ENCODE data around the gene GCNT1. TPM values are rescaled to one million over a fixed set of nuclear protein-coding genes. Genes with fewer than 3 reads are reported as not detected.
"Not testable (repeated sequence)": the region's sequence is repeated elsewhere in the genome, so short reads cannot be mapped to it uniquely, and the experiment has no call there.

The GCNT1 gene
- total RNA-seq, 1 experiment from 2014 or later: 0.28 TPM

- H3K4me3 ChIP-seq (ENCODE audit: low read depth in 2 of 2, low read length in 2 of 2): no peak overlapping the region
- no peaks in the 10 kb centered on the region for H3K36me3 ChIP-seq (ENCODE audit: control insufficient read depth, insufficient read depth, low read length)
- ATAC-seq: no peak
- BruUV-seq (replicated peaks): no TSS peak
- no peak for TF ChIP-seq SIN3A (IDR thresholded peaks at IDR 0.05; ENCODE audit: borderline replicate concordance, insufficient read depth, low read depth, low read length)
- no peak for TF ChIP-seq REST (IDR thresholded peaks at IDR 0.05; ENCODE audit: insufficient read depth in 1 of 2, low read depth in 2 of 2, low read length in 1 of 2)
- no peak for TF ChIP-seq POLR2AphosphoS5 (IDR thresholded peaks at IDR 0.05; ENCODE audit: low read depth, low read length)
- TF ChIP-seq TCF7L2 (IDR thresholded peaks at IDR 0.05; ENCODE audit: low read depth, low read length): no peak
- no peak for TF ChIP-seq CTCF (IDR thresholded peaks at IDR 0.05)
- no peaks in the 10 kb centered on the region for H3K27me3 ChIP-seq (ENCODE audit: control insufficient read depth, insufficient read depth, low read length)
- intact Hi-C loops (cut with micrococcal nuclease; ENCODE audit: unreplicated experiment): no loop called here
- H3K9me3 ChIP-seq (ENCODE audit: control insufficient read depth, insufficient read depth, low read depth, low read length): no peaks in the 10 kb centered on the region
- no peak overlapping the region for H3K27ac ChIP-seq (ENCODE audit: low read length)
- no peak for DNase-seq (ENCODE audit: low read depth, low spot score)
- no peaks in the 10 kb centered on the region for H3K4me1 ChIP-seq (ENCODE audit: control insufficient read depth, insufficient read depth, low read length)
- in situ Hi-C loops (cut with HindIII; ENCODE audit: low pct_unique_long_range_greater_than_20kb, low sequenced_read_pairs): no loop called here
- CTCF ChIA-PET: no interaction called here
- POLR2A ChIA-PET: no interaction called here
Observed at GRCh38 chr9:76490249-76490990, 31.4 kb downstream of the GCNT1 start.

GRCh38 chr9:76491056-76491455 is 32.1 kb downstream of the GCNT1 start:
- BruUV-seq (replicated peaks); POLR2A ChIA-PET; H3K27ac ChIP-seq (ENCODE audit: low read length); H3K36me3 ChIP-seq (ENCODE audit: control insufficient read depth, insufficient read depth, low read length); DNase-seq (ENCODE audit: low read depth, low spot score); CTCF ChIA-PET; intact Hi-C loops (cut with micrococcal nuclease; ENCODE audit: unreplicated experiment); H3K4me3 ChIP-seq (ENCODE audit: low read depth in 2 of 2, low read length in 2 of 2); ATAC-seq; H3K9me3 ChIP-seq (ENCODE audit: control insufficient read depth, insufficient read depth, low read depth, low read length); in situ Hi-C loops (cut with HindIII; ENCODE audit: low pct_unique_long_range_greater_than_20kb, low sequenced_read_pairs); H3K4me1 ChIP-seq (ENCODE audit: control insufficient read depth, insufficient read depth, low read length); H3K27me3 ChIP-seq (ENCODE audit: control insufficient read depth, insufficient read depth, low read length): not testable (repeated sequence)

GRCh38 chr9:76493496-76493895 is 34.5 kb downstream of the GCNT1 start:
- H3K9me3 ChIP-seq (ENCODE audit: control insufficient read depth, insufficient read depth, low read depth, low read length); CTCF ChIA-PET; H3K36me3 ChIP-seq (ENCODE audit: control insufficient read depth, insufficient read depth, low read length); H3K27ac ChIP-seq (ENCODE audit: low read length); H3K4me1 ChIP-seq (ENCODE audit: control insufficient read depth, insufficient read depth, low read length); DNase-seq (ENCODE audit: low read depth, low spot score); BruUV-seq (replicated peaks); POLR2A ChIA-PET; H3K27me3 ChIP-seq (ENCODE audit: control insufficient read depth, insufficient read depth, low read length); ATAC-seq; H3K4me3 ChIP-seq (ENCODE audit: low read depth in 2 of 2, low read length in 2 of 2); intact Hi-C loops (cut with micrococcal nuclease; ENCODE audit: unreplicated experiment); in situ Hi-C loops (cut with HindIII; ENCODE audit: low pct_unique_long_range_greater_than_20kb, low sequenced_read_pairs): not testable (repeated sequence)

Measured in Panc1 (cell line).